Esophagus squamous epithelium (tissue), 4 donors: ENCODE measurements around the gene TUBA1C.

Experiments used
- CTCF ChIP-seq, 6 experiments: fragments of 450-650 bp in 4 of 6; fragments of 200-600 bp in 2 of 6; sonication (generic) in 2 of 6; IDR thresholded peaks; one replicate each; pipeline ENCODE4 v1.5.1; 2016 to 2019; ENCODE audit warnings: antibody characterized with exemption in 6 of 6, mild to moderate bottlenecking in 4 of 6, moderate library complexity in 4 of 6
- POLR2A ChIP-seq, 4 donors: fragments of 450-650 bp; IDR thresholded peaks; one replicate each; pipeline ENCODE4 v1.6.1; 2017; ENCODE audit warnings: antibody characterized with exemption in 4 of 4, mild to moderate bottlenecking in 4 of 4, moderate library complexity in 3 of 4

- no peak for TF ChIP-seq CTCF (IDR thresholded peaks at IDR 0.05)
- TF ChIP-seq POLR2A (IDR thresholded peaks at IDR 0.05): no peak
Measured at GRCh38 chr12:49323524-49324097, 58.7 kb downstream of the TUBA1C start.
